Myocyte (in vitro differentiated cells): ENCODE results near the gene CLIC4. TPM values are rescaled to one million over a fixed set of nuclear protein-coding genes. Genes with fewer than 3 reads are reported as not detected.

Source experiments
- DNase-seq: peaks from one replicate; pipeline ENCODE4 v3.0.0-alpha.2; 2012; ENCODE audit warnings: low read depth
- total RNA-seq: library from RNA; depleted of rRNA; stranded (reverse); fragments of >200 nt; gene quantifications from 2 replicates; pipeline ENCODE4 v1.2.3, GENCODE V29; 2014

The CLIC4 gene
- total RNA-seq, 1 donor from 2014 or later = 910 TPM

GRCh38 chr1:24856787-24857506 is 111.7 kb downstream of the CLIC4 start:
- no peak for DNase-seq

- no peak for DNase-seq
Observed at GRCh38 chr1:24857507-24858133, 112.4 kb downstream of the CLIC4 start.

- DNase-seq = no peak
Observed at GRCh38 chr1:24858277-24858676, 113.0 kb downstream of the CLIC4 start.

- DNase-seq = no peak
Observed at GRCh38 chr1:24859063-24860010, 114.1 kb downstream of the CLIC4 start.

GRCh38 chr1:24860841-24861240 is 115.6 kb downstream of the CLIC4 start:
- DNase-seq = no peak

GRCh38 chr1:24861821-24862727 is 116.8 kb downstream of the CLIC4 start:
- DNase-seq = peak; percentile 26

GRCh38 chr1:24862775-24863483 is 117.7 kb downstream of the CLIC4 start:
- DNase-seq = no peak

- no peak for DNase-seq
Observed at GRCh38 chr1:24864370-24864777, 119.1 kb downstream of the CLIC4 start.

- DNase-seq = no peak
Observed at GRCh38 chr1:24865168-24865567, 119.9 kb downstream of the CLIC4 start.

GRCh38 chr1:24865587-24865986 is 120.3 kb downstream of the CLIC4 start:
- DNase-seq = no peak

GRCh38 chr1:24866211-24867083 is 121.2 kb downstream of the CLIC4 start:
- no peak for DNase-seq

- no peak for DNase-seq
Observed at GRCh38 chr1:24867084-24867870, 122.0 kb downstream of the CLIC4 start.

GRCh38 chr1:24868016-24868875 is 123.0 kb downstream of the CLIC4 start:
- DNase-seq = peak; percentile 42

GRCh38 chr1:24870551-24871195 is 125.4 kb downstream of the CLIC4 start:
- DNase-seq = no peak

- no peak for DNase-seq
Observed at GRCh38 chr1:24871306-24871901, 126.2 kb downstream of the CLIC4 start.
